B cell (primary cell): ENCODE measurements around the gene PSME1. TPM values are rescaled to one million over a fixed set of nuclear protein-coding genes. Genes with fewer than 3 reads are reported as not detected.

ENCODE experiments used
- ATAC-seq: fragments of 200-7000 bp; cut with Tn5 transposase; one replicate; pipeline ENCODE4 v1.10.0; 2021; ENCODE audit warnings: low read depth, mild to moderate bottlenecking, moderate number of reproducible peaks, moderate library complexity
- CTCF ChIA-PET: fragments of 350-600 bp; sonication (Branson Sonifier 250); formaldehyde crosslinking; loops from one replicate; lab custom pipeline; 2021; ENCODE audit warnings: antibody characterized with exemption, inconsistent platforms; lab: Charles Lee
- POLR2A ChIA-PET: fragments of 350-600 bp; sonication (Branson Sonifier 250); formaldehyde crosslinking; loops from one replicate; lab custom pipeline; 2021; ENCODE audit warnings: antibody characterized with exemption; lab: Charles Lee
- DNase-seq: peaks from one replicate; pipeline ENCODE4 v3.0.0; 2013
- H2AFZ ChIP-seq: 2 replicates; pipeline ENCODE4 v1.6.1; 2012; ENCODE audit warnings: mild to moderate bottlenecking, low read depth, low read length; ENCODE audit not compliant: insufficient read depth, poor library complexity, severe bottlenecking
- H3K27ac ChIP-seq, 2 donors: 1 replicate in 1 of 2; 2 replicates in 1 of 2; pipeline ENCODE4 v1.5.1; 2012 to 2013; ENCODE audit warnings: low read length in 2 of 2, mild to moderate bottlenecking in 2 of 2, moderate library complexity in 1 of 2
- H3K27me3 ChIP-seq, 4 experiments: fragments of 200-600 bp in 1 of 4; sonication (generic) in 1 of 4; replicated peaks in 1 of 4; 1 replicate in 2 of 4; 2 replicates in 2 of 4; pipeline versions ENCODE4 v1.6.1 to v1.7.0; 2013 to 2016; ENCODE audit warnings: low read length in 3 of 4, mild to moderate bottlenecking in 2 of 4, mixed read lengths in 1 of 4, moderate library complexity in 1 of 4; ENCODE audit not compliant: insufficient read depth in 4 of 4, control insufficient read depth in 3 of 4; ENCODE audit errors: control extremely low read depth in 1 of 4
- H3K36me3 ChIP-seq, 2 experiments: replicated peaks in 1 of 2; 1 replicate in 1 of 2; 2 replicates in 1 of 2; pipeline versions ENCODE4 v1.6.1 to v1.7.1; 2013; ENCODE audit warnings: low read length in 1 of 2; ENCODE audit not compliant: insufficient read depth in 2 of 2, control insufficient read depth in 1 of 2; ENCODE audit errors: control extremely low read depth in 1 of 2, extremely low read depth in 1 of 2
- H3K4me1 ChIP-seq, 2 donors: fragments of 200-600 bp in 1 of 2; sonication (generic) in 1 of 2; 1 replicate in 1 of 2; 2 replicates in 1 of 2; pipeline versions ENCODE4 v1.5.1 to v1.6.1; 2013 to 2017; ENCODE audit warnings: low read length in 2 of 2; ENCODE audit not compliant: control insufficient read depth in 2 of 2, insufficient read depth in 2 of 2
- H3K4me2 ChIP-seq: replicated peaks from 2 replicates; pipeline ENCODE3; 2012; ENCODE audit warnings: mild to moderate bottlenecking, low read depth, low read length; ENCODE audit not compliant: poor library complexity, severe bottlenecking
- H3K4me3 ChIP-seq, 5 experiments: fragments of 200-600 bp in 1 of 5; sonication (generic) in 1 of 5; 1 replicate in 3 of 5; 2 replicates in 2 of 5; pipeline versions ENCODE4 v1.5.1 to v1.7.0; 2011 to 2016; ENCODE audit warnings: low read length in 4 of 5, mild to moderate bottlenecking in 4 of 5, low read depth in 2 of 5, control low read depth in 1 of 5, moderate library complexity in 1 of 5; ENCODE audit not compliant: insufficient read depth in 1 of 5; ENCODE audit errors: control extremely low read depth in 1 of 5, extremely low read depth in 1 of 5
- H3K79me2 ChIP-seq: fragments of 200-600 bp; sonication (generic); one replicate; pipeline ENCODE4 v1.6.0; 2016; ENCODE audit warnings: low read length; ENCODE audit not compliant: control insufficient read depth, insufficient read depth
- H3K9ac ChIP-seq: fragments of 200-600 bp; sonication (generic); 2 replicates; pipeline ENCODE4 v1.6.1; 2017; ENCODE audit warnings: mild to moderate bottlenecking, low read length, moderate library complexity
- H3K9me3 ChIP-seq, 3 donors: one replicate each; pipeline versions ENCODE4 v1.6.1 to v1.7.1; 2013; ENCODE audit warnings: low read length in 2 of 3; ENCODE audit not compliant: control insufficient read depth in 2 of 3, insufficient read depth in 1 of 3; ENCODE audit errors: control extremely low read depth in 1 of 3
- H4K20me1 ChIP-seq: 2 replicates; pipeline ENCODE4 v1.6.0; 2012; ENCODE audit warnings: mild to moderate bottlenecking, low read length; ENCODE audit not compliant: insufficient read depth, control insufficient read depth, poor library complexity, severe bottlenecking
- H3K27ac Mint-ChIP-seq: one replicate; pipeline ENCODE4 v1.8.0; 2021; ENCODE audit warnings: mixed read lengths
- H3K27me3 Mint-ChIP-seq: one replicate; pipeline ENCODE4 v1.8.0; 2021; ENCODE audit warnings: mixed read lengths
- H3K4me1 Mint-ChIP-seq: one replicate; pipeline ENCODE4 v1.8.0; 2021; ENCODE audit warnings: mixed read lengths
- H3K4me3 Mint-ChIP-seq: one replicate; pipeline ENCODE4 v1.8.0; 2021; ENCODE audit warnings: mixed read lengths
- H3K9me3 Mint-ChIP-seq: one replicate; pipeline ENCODE4 v1.8.0; 2022; ENCODE audit warnings: mixed read lengths; ENCODE audit not compliant: insufficient read depth
- CTCF ChIP-seq: fragments of 200-600 bp; IDR thresholded peaks from one replicate; pipeline ENCODE4 v1.8.0; 2022; ENCODE audit warnings: antibody characterized with exemption, mild to moderate bottlenecking
- EZH2 ChIP-seq: IDR thresholded peaks from 2 replicates; pipeline ENCODE4 v1.6.1; 2012; ENCODE audit warnings: borderline replicate concordance, low read depth, mild to moderate bottlenecking, moderate library complexity, low read length; ENCODE audit not compliant: insufficient read depth, poor library complexity, severe bottlenecking
- WGBS: methylation state at CpG from one replicate; pipeline ENCODE4 v1.1.5; 2013; ENCODE audit warnings: missing lambda C conversion rate; ENCODE audit not compliant: insufficient coverage; 5-methylcytosine and 5-hydroxymethylcytosine counted together
- intact Hi-C: fragments of 100-400 bp; cut with micrococcal nuclease; formaldehyde crosslinking; loops from one replicate; pipeline ENCODE4 v1.10.0; 2022
- polyA plus RNA-seq: library from polyadenylated mRNA; depleted of rRNA; stranded (reverse); fragments of >200 nt; gene quantifications from 2 replicates; pipeline ENCODE4 v1.2.3, GENCODE V29; 2012
- total RNA-seq, 2 donors: library from RNA; stranded (reverse); fragments of 120-200 nt in 1 of 2; gene quantifications; 1 replicate in 1 of 2; 2 replicates in 1 of 2; pipeline versions ENCODE4 v1.2.3 to v1.2.4, GENCODE V29; 2013 to 2022

PSME1 gene
- total and polyA plus RNA-seq, 2 donors (not counting 1 experiment from before 2014, with no cell fraction given) = 237 to 257 TPM

GRCh38 chr14:24096545-24097181 is 39.3 kb upstream of the PSME1 start:
- Histone ChIP-seq H3K27ac (no peak overlapping the region), H3K9ac (no peak overlapping the region), H3K4me3 (no peak overlapping the region), H3K9me3 (no peaks in the 10 kb centered on the region), H3K36me3 (peaks cover 2 to 44% of the 10 kb centered on the region in 2 experiments), H3K27me3 (no peaks in the 10 kb centered on the region), H2AFZ (no peak overlapping the region), H4K20me1 (peaks cover 7% of the 10 kb centered on the region), H3K4me1 (peaks cover 5 to 26% of the 10 kb centered on the region in 2 donors), H3K79me2 (peaks cover 33% of the 10 kb centered on the region), H3K4me2 (no peak overlapping the region)
- H3K4me1 Mint-ChIP-seq = peaks cover 29% of the 10 kb centered on the region
- H3K4me3 Mint-ChIP-seq = peak overlapping the region; percentile 59
- intact Hi-C loops = no loop called here
- DNase-seq (no peak), ATAC-seq (no peak)
- H3K9me3 Mint-ChIP-seq = no peaks in the 10 kb centered on the region
- TF ChIP-seq CTCF = no peak
- H3K27me3 Mint-ChIP-seq = no peaks in the 10 kb centered on the region
- ChIA-PET CTCF (interaction anchor here (0.6 to 12.1 kb wide), 6 partner anchors 9 to 91 kb away, joined by 3 to 292 read pairs (median 51); partner anchors contain the start of gene IRF9), POLR2A (interaction anchor here (0.7 to 4.1 kb wide), 4 partner anchors 9 to 1086 kb away, joined by 4 to 35 read pairs (median 14); partner anchors contain the start of genes DCAF11 and NRL)
- WGBS = over 99% methylated on average over 8 of the region's 8 CpGs
- H3K27ac Mint-ChIP-seq = peak overlapping the region; percentile 71

GRCh38 chr14:24098229-24098926 is 37.6 kb upstream of the PSME1 start:
- no peak overlapping the region for H3K4me3 Mint-ChIP-seq
- H3K4me3 ChIP-seq = no peak overlapping the region
- H3K9me3 ChIP-seq = no peaks in the 10 kb centered on the region
- H3K9ac ChIP-seq = no peak overlapping the region
- WGBS = 99% methylated on average over 15 of the region's 16 CpGs
- ChIA-PET CTCF (interaction anchor here (10.7 to 12.1 kb wide), 2 partner anchors 7 to 42 kb away, joined by 198 to 292 read pairs; no protein-coding TSS in a partner anchor), POLR2A (no interaction called here)
- H3K36me3 ChIP-seq = peaks cover 2 to 57% of the 10 kb centered on the region in 2 experiments
- H3K27ac Mint-ChIP-seq = no peak overlapping the region
- H3K4me2 ChIP-seq = no peak overlapping the region
- no peaks in the 10 kb centered on the region for H3K27me3 ChIP-seq
- no peaks in the 10 kb centered on the region for H3K9me3 Mint-ChIP-seq
- H3K27me3 Mint-ChIP-seq = no peaks in the 10 kb centered on the region
- DNase-seq = no peak
- H2AFZ ChIP-seq = no peak overlapping the region
- TF ChIP-seq EZH2 = no peak
- no peak for TF ChIP-seq CTCF
- H3K79me2 ChIP-seq = peaks cover 40% of the 10 kb centered on the region
- H4K20me1 ChIP-seq = peaks cover 7% of the 10 kb centered on the region
- ATAC-seq = no peak
- no peak overlapping the region for H3K27ac ChIP-seq
- peaks cover 5 to 24% of the 10 kb centered on the region in 2 donors for H3K4me1 ChIP-seq
- H3K4me1 Mint-ChIP-seq = peaks cover 23% of the 10 kb centered on the region
- intact Hi-C loops = no loop called here
